ENCODE results near the gene SNAP91.

The SNAP91 gene

DNA sequence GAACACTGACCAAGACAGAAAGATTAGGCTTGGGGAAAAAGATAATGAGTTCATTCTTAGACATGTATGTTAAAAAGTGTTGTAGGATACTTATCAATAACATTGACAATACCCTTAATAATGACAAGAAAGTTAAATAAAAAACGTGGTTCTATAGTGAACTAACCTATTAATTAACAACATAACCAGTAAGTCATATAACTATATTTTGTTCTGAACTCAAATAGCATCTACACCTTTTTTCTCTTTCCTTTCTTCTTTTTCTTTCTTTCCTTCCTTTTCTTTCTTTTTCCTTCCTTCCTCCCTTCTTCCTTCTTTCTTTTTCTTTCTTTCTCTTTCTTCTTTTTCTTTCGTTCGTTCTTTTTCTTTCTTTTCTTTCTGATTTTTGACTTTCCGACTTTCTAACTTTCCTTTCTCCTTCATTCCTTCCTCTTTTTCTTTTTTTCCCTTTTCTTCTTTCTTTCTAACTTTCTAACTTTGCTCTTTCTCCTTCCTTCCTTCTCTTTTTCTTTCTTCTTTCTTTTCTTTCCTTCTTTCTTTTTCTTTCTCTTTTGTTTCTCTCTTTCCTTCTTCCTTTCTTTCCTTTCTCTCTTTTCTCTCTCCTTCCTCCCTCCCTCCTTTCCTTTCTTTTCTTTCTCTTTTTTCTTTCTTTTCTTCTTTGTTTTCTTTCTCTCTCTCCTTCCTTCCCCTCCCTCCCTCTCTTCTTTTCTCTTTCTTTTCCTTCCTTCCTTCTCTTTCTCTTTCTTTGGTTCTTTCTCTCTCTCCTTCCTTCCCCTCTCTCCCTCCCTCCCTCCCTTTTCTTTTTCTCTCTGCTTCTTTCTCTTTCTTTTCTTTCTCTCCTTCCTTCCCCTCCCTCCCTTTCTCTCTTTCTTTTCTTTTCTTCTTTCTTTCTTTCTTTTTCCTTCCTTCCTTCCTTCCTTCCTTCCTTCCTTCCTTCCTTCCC lies 172.0 kb downstream of the SNAP91 start:
- no peak for DNase-seq (ENCODE audit: low read depth)

DNA sequence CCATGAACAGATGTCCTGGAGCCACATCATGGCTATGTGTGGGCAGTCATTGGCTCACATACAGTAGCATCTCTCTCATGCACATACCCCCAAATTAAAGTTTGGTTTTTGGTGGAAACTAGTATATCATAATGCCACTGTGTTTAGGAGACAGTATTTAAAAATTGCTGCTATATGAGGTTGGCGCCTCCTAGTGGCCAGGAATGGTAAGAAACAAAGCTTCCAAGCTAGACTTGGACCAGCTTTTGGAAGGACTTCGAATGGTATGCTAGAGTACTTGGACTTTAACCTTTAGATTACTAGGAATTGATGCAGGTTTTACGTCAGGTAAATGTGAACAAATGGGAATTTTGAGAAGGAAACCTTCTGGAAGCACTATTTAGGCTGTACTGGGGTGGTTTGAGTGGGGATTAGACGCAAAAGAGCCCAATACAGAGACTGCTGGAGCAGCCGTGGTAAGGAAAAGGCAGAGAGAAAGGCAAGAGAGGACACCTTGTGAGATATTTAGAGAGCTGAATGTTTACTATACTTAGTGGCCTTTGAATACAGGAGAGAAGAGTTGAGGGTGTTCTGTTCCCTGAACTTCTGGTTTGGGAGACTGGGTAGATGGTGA lies 172.8 kb downstream of the SNAP91 start:
- no peak for DNase-seq (ENCODE audit: low read depth)

DNA sequence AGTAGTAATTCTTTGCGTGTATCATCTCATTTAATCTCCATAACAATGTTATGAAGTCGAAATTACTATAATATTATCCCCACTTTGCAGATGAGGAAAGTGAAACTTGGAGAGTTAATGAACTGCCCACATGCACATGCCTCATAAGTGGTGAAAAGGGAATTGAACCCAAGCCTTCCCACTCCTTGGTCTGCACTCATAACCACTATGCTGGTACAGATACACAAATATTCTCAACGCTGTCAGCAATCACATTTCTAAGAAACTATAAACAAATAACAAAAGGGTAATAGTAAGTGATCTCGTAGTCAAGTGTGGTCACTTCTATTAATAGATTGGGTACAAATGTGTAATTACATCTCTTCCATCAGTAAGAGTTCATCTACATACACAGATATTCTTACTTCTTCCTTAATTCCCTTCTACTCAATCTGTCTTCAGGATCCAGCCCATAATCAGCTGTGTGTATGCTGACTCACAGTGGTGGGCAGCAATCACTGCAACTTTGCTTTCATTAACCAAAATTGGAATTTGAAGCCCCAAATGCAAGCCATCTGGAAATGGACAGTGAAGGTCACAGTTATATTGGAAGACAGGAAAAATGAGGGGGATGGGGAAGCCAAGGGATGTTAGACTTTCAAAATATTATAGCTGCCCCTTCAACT lies 190.0 kb downstream of the SNAP91 start:
- peak; percentile 19 for DNase-seq (ENCODE audit: low read depth)

DNA sequence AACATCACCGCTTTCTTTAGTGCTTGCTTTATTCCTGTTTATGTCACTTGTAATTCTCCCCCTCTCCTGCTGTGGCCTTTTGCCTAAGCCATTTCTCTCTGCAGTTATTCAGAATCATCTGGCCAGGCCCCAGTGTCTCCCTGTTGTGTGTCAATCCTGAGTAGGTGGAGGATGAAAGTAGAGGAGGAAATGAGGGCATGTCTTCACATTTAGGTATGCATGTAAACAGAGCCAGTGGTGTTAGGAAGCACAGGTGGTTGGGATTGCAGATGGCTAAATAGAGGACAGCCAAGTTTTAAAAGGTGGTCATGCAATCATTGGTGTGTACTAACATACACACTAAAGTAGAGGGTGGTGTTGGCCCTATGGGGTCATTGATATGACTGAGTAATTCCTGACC lies 191.4 kb downstream of the SNAP91 start:
- DNase-seq (ENCODE audit: low read depth), result no peak

DNA sequence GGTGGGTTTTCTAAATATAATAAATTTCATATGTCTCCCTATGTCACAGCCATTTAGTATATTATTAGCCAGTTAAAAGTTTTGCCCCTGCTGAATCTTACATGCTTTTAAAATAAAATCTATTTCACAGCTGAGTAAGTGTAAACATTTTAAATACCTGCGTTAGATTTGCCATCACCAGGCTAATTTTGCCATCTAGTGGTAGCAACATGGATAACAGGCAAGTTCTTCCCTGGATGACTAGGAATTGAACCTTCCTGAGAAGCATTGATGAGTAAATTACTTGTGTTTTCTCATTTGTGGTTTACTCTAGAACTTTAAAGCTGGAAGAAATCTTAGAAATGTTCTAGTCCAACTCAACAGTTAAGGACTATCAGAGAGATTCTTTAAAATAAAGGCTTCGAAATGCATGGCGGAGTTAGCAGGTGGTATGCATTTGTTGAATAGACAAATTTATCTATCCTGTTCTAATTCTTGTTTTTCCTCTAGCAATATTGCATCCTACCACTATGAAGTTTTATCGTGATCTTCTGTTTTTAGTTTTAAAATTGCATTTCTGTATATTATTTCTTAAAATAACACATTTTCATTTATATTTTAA lies 193.9 kb downstream of the SNAP91 start:
- peak; percentile 35 for DNase-seq (ENCODE audit: low read depth)

DNA sequence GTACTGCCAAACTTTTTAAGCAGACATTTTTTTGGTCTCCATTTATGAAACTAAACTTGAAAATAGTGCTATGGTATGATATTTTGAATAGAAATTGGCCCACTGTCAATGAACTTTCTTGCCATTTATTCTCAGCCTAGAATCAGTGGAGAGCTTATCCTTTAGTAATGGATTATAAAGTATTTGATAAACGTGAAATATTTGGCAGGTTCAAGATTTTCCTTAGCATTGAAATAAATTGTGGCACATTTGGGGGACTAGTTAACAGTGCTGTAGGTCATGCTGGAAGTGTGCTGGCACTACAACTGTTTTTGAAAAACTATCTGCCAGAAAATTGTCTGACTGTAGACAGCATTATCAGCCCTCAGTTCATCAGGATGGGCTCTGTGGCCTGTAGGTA lies 194.4 kb downstream of the SNAP91 start:
- DNase-seq (ENCODE audit: low read depth), result no peak

DNA sequence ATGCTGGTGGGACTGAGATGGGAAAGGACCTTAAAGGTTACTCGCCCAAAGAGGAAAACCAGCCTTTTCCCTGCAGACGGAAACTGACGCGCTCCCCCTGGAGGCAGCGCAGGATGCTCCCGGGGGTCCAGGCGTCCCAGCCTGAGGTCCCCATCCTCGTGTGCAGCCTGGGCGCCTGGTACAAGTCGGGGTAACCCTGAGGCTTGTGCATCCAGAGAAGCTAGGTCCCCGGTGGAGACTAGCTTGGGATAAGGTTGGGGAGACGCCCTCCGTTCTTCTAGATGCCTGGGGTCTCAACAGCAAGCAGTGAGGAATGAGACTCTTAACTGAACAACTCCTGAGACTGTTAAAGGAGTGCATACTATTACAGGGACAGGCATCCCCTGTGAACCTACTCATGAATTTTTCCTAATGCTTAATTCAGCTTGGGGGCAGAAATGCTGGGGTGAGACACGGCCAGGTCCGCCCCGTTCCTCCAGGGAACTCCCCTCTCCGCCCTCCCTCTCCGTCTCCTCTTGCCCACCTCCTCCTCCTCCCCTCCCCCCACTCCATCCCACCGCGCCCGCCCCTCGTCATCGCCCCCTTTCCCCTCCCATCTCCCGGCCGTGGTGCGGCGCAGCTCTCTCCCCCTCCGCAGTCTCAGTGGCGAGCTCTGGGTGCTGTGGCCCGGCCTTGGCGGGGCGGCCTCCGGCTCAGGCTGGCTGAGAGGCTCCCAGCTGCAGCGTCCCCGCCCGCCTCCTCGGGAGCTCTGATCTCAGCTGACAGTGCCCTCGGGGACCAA lies 196.8 kb downstream of the SNAP91 start, which contains the start of gene PRSS35:
PRSS35 (plus strand) TSS at position 634 of the 781 bp plus-strand sequence. CDS start 10,908 bp downstream, outside the sequence.
- DNase-seq (ENCODE audit: low read depth), result no peak

DNA sequence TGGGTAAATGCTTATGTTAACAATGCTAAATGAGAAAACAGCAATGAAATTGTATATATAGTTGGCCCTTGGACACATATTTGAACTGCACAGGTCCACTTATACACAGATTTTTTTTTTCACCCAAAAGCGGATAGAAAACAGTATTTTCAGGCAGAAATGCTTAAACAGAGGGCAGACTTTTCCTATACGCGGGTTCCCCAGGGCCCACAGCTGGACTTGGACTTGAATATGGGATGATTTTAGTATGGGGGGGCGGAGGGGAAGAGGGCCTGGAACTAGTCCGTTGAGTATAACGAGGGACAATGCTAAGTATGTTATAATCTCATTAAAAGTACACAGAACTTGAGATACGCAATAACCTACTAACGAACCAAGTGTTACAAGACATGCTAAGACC lies 197.6 kb downstream of the SNAP91 start:
- no peak for DNase-seq (ENCODE audit: low read depth)

DNA sequence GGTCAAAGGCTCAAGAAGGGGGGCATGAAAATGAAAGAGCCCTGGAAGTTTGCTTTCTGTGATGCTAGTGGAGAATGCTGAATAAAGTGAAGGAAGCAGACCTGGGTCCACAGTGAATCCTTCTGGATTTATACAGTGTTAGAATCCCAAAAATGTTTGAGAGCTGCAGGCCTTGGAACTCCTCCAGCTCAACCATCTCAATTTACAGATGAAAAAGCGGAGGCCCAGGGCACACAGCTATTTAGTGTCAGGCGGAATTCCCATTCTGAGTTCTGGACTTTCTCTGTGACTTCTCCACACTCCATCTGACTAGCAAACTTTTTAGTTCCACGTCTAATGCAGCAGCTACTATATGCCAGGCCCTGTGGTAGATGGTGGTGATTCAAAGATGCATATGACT lies 198.1 kb downstream of the SNAP91 start:
- DNase-seq (ENCODE audit: low read depth), result no peak

DNA sequence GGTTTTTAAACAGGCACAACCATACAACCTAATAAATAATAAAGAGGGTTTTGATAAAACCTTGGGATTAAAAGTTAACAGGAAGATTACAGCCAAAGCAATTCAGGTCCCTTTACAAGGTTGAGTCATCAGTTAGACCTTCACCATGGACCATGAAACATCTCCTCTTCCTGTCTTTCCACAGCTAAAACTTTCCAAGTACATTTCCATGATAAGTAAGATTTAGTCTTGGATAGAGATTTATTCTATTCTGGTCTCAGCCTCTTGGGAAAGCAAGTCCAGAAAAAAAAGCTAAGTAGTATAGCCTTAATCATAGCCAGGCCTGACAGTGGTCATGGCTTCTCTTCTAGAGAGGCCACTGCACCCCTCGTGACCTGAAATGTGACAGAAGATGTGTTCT lies 199.5 kb downstream of the SNAP91 start:
- DNase-seq (ENCODE audit: low read depth), result no peak

DNA sequence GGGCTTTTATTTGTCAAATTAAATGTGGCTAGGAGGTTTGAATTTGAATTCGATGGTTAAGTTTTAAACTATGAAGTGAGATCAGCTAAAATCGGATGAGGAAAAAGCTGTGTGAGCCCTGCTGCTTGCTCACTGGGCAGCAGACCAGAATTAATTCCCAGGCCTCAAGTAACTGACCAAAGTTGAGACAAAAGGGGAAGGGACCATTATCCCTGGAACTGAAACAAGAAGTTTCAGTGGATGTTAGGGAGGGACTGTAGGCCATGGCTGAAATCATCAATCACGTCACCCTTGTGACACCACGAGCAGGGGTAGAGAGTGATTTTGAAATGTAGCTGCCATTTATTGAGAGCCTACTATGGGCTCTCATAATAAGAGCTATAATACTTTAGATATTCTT lies 203.5 kb downstream of the SNAP91 start:
- no peak for DNase-seq (ENCODE audit: low read depth)
